HFF-Myc (cell line): ENCODE results near the gene HDAC4.

ENCODE experiments used
- DNase-seq: peaks from one replicate; pipeline ENCODE4 v3.0.0-alpha.2; 2011; ENCODE audit warnings: low read depth; ENCODE audit errors: extremely low read depth
- H3K4me3 ChIP-seq: replicated peaks from 2 replicates; pipeline ENCODE4 v1.5.1; 2011; ENCODE audit warnings: low read depth, mild to moderate bottlenecking, control low read depth, low read length
- TF ChIP-seq, protein P1 (sequence below): IDR thresholded peaks from 2 replicates; pipeline ENCODE4 v1.5.1; 2012; ENCODE audit warnings: mild to moderate bottlenecking, low read depth, low read length, control low read depth; ENCODE audit errors: missing control alignments

HDAC4 gene

GRCh38 chr2:239015901-239016675 lies 384.7 kb downstream of the HDAC4 start:
- DNase-seq: no peak
- H3K4me3 ChIP-seq: no peak overlapping the region
- TF ChIP-seq, protein P1, sequence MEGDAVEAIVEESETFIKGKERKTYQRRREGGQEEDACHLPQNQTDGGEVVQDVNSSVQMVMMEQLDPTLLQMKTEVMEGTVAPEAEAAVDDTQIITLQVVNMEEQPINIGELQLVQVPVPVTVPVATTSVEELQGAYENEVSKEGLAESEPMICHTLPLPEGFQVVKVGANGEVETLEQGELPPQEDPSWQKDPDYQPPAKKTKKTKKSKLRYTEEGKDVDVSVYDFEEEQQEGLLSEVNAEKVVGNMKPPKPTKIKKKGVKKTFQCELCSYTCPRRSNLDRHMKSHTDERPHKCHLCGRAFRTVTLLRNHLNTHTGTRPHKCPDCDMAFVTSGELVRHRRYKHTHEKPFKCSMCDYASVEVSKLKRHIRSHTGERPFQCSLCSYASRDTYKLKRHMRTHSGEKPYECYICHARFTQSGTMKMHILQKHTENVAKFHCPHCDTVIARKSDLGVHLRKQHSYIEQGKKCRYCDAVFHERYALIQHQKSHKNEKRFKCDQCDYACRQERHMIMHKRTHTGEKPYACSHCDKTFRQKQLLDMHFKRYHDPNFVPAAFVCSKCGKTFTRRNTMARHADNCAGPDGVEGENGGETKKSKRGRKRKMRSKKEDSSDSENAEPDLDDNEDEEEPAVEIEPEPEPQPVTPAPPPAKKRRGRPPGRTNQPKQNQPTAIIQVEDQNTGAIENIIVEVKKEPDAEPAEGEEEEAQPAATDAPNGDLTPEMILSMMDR: no peak

- TF ChIP-seq, protein P1: no peak
- no peak for DNase-seq
- H3K4me3 ChIP-seq: no peak overlapping the region
Measured at GRCh38 chr2:239015218-239015900, 385.5 kb downstream of the HDAC4 start.

- DNase-seq: no peak
- no peak overlapping the region for H3K4me3 ChIP-seq
- TF ChIP-seq, protein P1: no peak
Measured at GRCh38 chr2:239014458-239015217, 386.2 kb downstream of the HDAC4 start.

GRCh38 chr2:239013678-239013976 lies 387.2 kb downstream of the HDAC4 start:
- no peak overlapping the region for H3K4me3 ChIP-seq
- DNase-seq: no peak
- TF ChIP-seq, protein P1: no peak

DNA sequence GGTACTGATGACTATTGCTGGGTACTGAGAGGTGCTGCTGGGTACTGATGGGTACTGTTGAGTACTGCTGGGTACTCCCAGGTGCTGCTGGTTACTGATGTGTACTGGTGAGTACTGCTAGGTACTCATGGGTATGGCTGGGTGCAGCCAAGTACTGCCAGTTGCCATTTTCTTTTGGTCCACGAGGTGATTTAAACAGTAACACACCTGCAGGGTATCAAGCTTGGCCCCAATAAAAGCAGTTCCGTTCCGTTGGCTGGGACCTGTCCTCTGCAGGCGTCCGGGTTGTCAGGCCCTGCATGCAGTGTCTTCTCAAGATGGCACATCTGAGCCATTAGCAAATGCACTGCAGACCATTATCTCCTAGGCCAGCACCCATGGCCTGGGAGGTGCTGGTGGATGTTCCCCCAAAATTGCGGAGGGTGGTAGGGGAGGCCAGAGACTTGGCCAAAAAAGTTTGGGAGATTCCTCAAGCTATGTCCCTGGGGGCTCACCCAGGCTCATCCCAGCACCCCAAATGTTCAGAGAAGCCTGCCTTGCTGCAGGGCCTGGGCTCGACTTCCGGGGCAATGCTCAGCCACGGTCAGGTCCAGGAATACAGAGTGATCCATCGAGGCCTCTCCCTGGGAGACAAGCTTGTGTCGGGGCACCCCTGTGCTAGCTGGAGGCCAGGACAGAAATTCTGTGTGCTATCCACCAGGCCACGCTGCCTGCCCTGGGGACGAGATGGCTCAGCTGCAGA lies 387.7 kb downstream of the HDAC4 start:
- no peak overlapping the region for H3K4me3 ChIP-seq
- TF ChIP-seq, protein P1: no peak
- no peak for DNase-seq

DNA sequence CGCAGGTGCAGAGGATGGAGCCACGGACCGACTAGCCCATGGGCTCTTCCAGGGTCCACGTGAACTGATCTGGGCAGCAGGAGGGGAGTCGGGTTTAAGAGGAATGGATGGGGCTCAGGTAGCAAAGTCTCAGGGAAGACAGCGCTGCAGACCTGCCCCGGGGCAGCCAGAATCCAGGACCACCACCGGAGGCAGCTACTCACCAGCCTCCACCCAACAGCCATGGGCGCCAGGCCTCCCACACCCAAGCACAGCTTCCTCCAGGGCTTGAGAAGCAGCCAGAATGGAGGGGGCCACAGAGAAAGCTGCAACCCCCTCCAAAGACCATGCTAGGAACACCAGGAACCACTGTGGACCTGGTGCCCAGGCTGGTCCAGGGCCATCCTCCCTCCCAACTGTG lies 388.6 kb downstream of the HDAC4 start:
- no peak for DNase-seq
- no peak overlapping the region for H3K4me3 ChIP-seq
- TF ChIP-seq, protein P1: no peak
